SK-N-SH (cell line): ENCODE measurements around the gene CALCOCO1. TPM values are rescaled to one million over a fixed set of nuclear protein-coding genes. Genes with fewer than 3 reads are reported as not detected.

Experiments
- CTCF ChIA-PET: fragments of 300-600, 350-600 bp; formaldehyde crosslinking; extraction: SDS; loops from one replicate; lab custom pipeline; 2021; lab: Yijun Ruan, JAX
- POLR2A ChIA-PET: fragments of 350-600 bp; sonication (Branson Sonifier 250); formaldehyde crosslinking; extraction: SDS; loops from one replicate; lab custom pipeline; 2020; ENCODE audit warnings: antibody characterized with exemption, inconsistent platforms; lab: Yijun Ruan, JAX
- DNase-seq: peaks from one replicate; pipeline ENCODE4 v3.0.0; 2012
- H2AFZ ChIP-seq: fragments of 200-600 bp; sonication (generic); 2 replicates; pipeline ENCODE4 v1.8.1; 2016; ENCODE audit warnings: antibody characterized with exemption, mild to moderate bottlenecking, low read depth
- H3F3A ChIP-seq: fragments of 200-600 bp; sonication (generic); replicated peaks from 2 replicates; pipeline ENCODE3; 2016; ENCODE audit warnings: antibody characterized with exemption, mild to moderate bottlenecking; ENCODE audit not compliant: insufficient read depth
- H3K27ac ChIP-seq, 2 experiments: fragments of 200-500 bp in 1 of 2; fragments of 200-600 bp in 1 of 2; sonication (Bioruptor generic) in 1 of 2; sonication (generic), shearing (Covaris generic) in 1 of 2; 2 replicates each; pipeline versions ENCODE4 v1.5.1 to v1.6.1; 2014 to 2016; ENCODE audit warnings: low read depth in 2 of 2, inconsistent platforms in 1 of 2, low read length in 1 of 2, mild to moderate bottlenecking in 1 of 2, mixed read lengths in 1 of 2
- H3K27me3 ChIP-seq: fragments of 200-600 bp; sonication (generic), shearing (Covaris generic); 2 replicates; pipeline ENCODE4 v1.6.1; 2016; ENCODE audit warnings: mixed run types; ENCODE audit not compliant: insufficient read depth
- H3K36me3 ChIP-seq, 2 experiments: fragments of 200-500 bp in 1 of 2; fragments of 200-600 bp in 1 of 2; sonication (Bioruptor generic) in 1 of 2; sonication (generic) in 1 of 2; replicated peaks in 1 of 2; 2 replicates each; pipeline versions ENCODE3 to v1.5.1; 2014 to 2016; ENCODE audit warnings: low read length in 1 of 2, mild to moderate bottlenecking in 1 of 2; ENCODE audit not compliant: insufficient read depth in 2 of 2, control insufficient read depth in 1 of 2
- H3K4me1 ChIP-seq, 2 experiments: fragments of 200-500 bp in 1 of 2; fragments of 200-600 bp in 1 of 2; sonication (Bioruptor generic) in 1 of 2; sonication (generic), shearing (Covaris generic) in 1 of 2; 2 replicates each; pipeline versions ENCODE4 v1.5.1 to v1.6.1; 2014 to 2016; ENCODE audit warnings: low read depth in 1 of 2, low read length in 1 of 2, mixed run types in 1 of 2; ENCODE audit not compliant: insufficient read depth in 2 of 2, control insufficient read depth in 1 of 2
- H3K4me2 ChIP-seq: fragments of 200-600 bp; sonication (generic), shearing (Covaris generic); 2 replicates; pipeline ENCODE4 v1.6.1; 2017; ENCODE audit warnings: mixed run types
- H3K4me3 ChIP-seq, 2 experiments: fragments of 200-500 bp in 1 of 2; fragments of 200-600 bp in 1 of 2; sonication (Bioruptor generic) in 1 of 2; sonication (generic), shearing (Covaris generic) in 1 of 2; 2 replicates each; pipeline versions ENCODE4 v1.5.1 to v1.8.1; 2014 to 2016; ENCODE audit warnings: low read depth in 2 of 2, inconsistent platforms in 1 of 2, low read length in 1 of 2, mild to moderate bottlenecking in 1 of 2, mixed read lengths in 1 of 2, moderate library complexity in 1 of 2
- H3K79me2 ChIP-seq: fragments of 200-600 bp; sonication (generic); 2 replicates; pipeline ENCODE4 v1.8.1; 2017; ENCODE audit warnings: mild to moderate bottlenecking; ENCODE audit not compliant: insufficient read depth
- H3K9ac ChIP-seq: fragments of 200-600 bp; sonication (generic); 2 replicates; pipeline ENCODE4 v1.6.1; 2017; ENCODE audit warnings: mixed run types
- H3K9me2 ChIP-seq: fragments of 200-600 bp; sonication (generic); 2 replicates; pipeline ENCODE4 v1.6.1; 2017; ENCODE audit warnings: mixed run types
- H3K9me3 ChIP-seq: fragments of 200-600 bp; sonication (generic); 2 replicates; pipeline ENCODE4 v1.6.1; 2017; ENCODE audit warnings: mixed run types, mild to moderate bottlenecking, moderate library complexity
- H4K20me1 ChIP-seq: fragments of 200-600 bp; sonication (generic); 2 replicates; pipeline ENCODE4 v1.6.1; 2017; ENCODE audit warnings: mild to moderate bottlenecking, mixed run types; ENCODE audit not compliant: insufficient read depth
- EP300 ChIP-seq, 2 experiments: IDR thresholded peaks; 2 replicates each; pipeline versions ENCODE4 v1.4.0 to v1.6.1; 2012; ENCODE audit warnings: borderline replicate concordance in 1 of 2, low read depth in 1 of 2, low read length in 1 of 2
- FOSL2 ChIP-seq: IDR thresholded peaks from 2 replicates; pipeline ENCODE4 v1.4.0; 2012; ENCODE audit warnings: low read depth, mild to moderate bottlenecking, moderate library complexity, borderline replicate concordance
- GABPA ChIP-seq: IDR thresholded peaks from 2 replicates; pipeline ENCODE4 v1.4.0; 2012; ENCODE audit warnings: low read depth, mild to moderate bottlenecking
- GATA2 ChIP-seq: sonication (generic); formaldehyde crosslinking; IDR thresholded peaks from 2 replicates; pipeline ENCODE4 v1.5.0; 2020; ENCODE audit warnings: mild to moderate bottlenecking, missing genetic modification reagents
- JUND ChIP-seq: IDR thresholded peaks from 2 replicates; pipeline ENCODE4 v1.4.0; 2012
- MXI1 ChIP-seq: IDR thresholded peaks from 2 replicates; pipeline ENCODE4 v1.6.1; 2012; ENCODE audit warnings: mild to moderate bottlenecking, low read depth, low read length, improper control_type of control experiment
- NFIC ChIP-seq: IDR thresholded peaks from 2 replicates; pipeline ENCODE4 v1.4.0; 2012; ENCODE audit warnings: borderline replicate concordance
- POLR2AphosphoS5 ChIP-seq: IDR thresholded peaks from 2 replicates; pipeline ENCODE4 v1.6.1; 2012; ENCODE audit warnings: low read depth, low read length
- RAD21 ChIP-seq: IDR thresholded peaks from 2 replicates; pipeline ENCODE4 v1.6.1; 2012; ENCODE audit warnings: mild to moderate bottlenecking, low read length
- RCOR1 ChIP-seq: fragments of 150-350 bp; IDR thresholded peaks from 2 replicates; pipeline ENCODE4 v1.6.1; 2017; ENCODE audit warnings: antibody characterized with exemption, low read length
- TAF1 ChIP-seq: IDR thresholded peaks from 2 replicates; pipeline ENCODE4 v1.6.1; 2012; ENCODE audit warnings: low read depth, mild to moderate bottlenecking, low read length, moderate library complexity, borderline replicate concordance
- TCF12 ChIP-seq: IDR thresholded peaks from 2 replicates; pipeline ENCODE4 v1.4.0; 2012
- YY1 ChIP-seq: IDR thresholded peaks from 2 replicates; pipeline ENCODE4 v1.4.0; 2012; ENCODE audit warnings: low read depth, mild to moderate bottlenecking
- WGBS: methylation state at CpG from one replicate; pipeline ENCODE4 v1.1.6; 2017; ENCODE audit warnings: low lambda C conversion rate; 5-methylcytosine and 5-hydroxymethylcytosine counted together
- polyA plus RNA-seq, 3 experiments: library from polyadenylated mRNA; depleted of rRNA; stranded (reverse); fragments of >200 nt; gene quantifications; 2 replicates each; pipeline ENCODE4 v1.2.3, GENCODE V29; 2012
- TF ChIP-seq, protein P1 (sequence below): IDR thresholded peaks from 2 replicates; pipeline ENCODE4 v1.4.0; 2012; ENCODE audit warnings: low read depth, borderline replicate concordance
- TF ChIP-seq, protein P2 (sequence below): fragments of 200-600 bp; sonication (generic); IDR thresholded peaks from 2 replicates; pipeline ENCODE4 v1.6.1; 2017; ENCODE audit warnings: antibody characterized with exemption, mild to moderate bottlenecking, moderate library complexity
- TF ChIP-seq, protein P3 (sequence below): IDR thresholded peaks from 2 replicates; pipeline ENCODE4; 2012

CALCOCO1 gene
- polyA plus RNA-seq, 1 of the 3 experiments (the other 2 are of a cell fraction) = 72.1 TPM

- no peaks in the 10 kb centered on the region for H3K9me2 ChIP-seq
- POLR2A ChIA-PET = no interaction called here
- peaks cover 15% of the 10 kb centered on the region for H3F3A ChIP-seq
- H3K4me1 ChIP-seq = no peaks in the 10 kb centered on the region; a peak in 1 of 4 replicates
- 72% methylated on average over 5 of the region's 5 CpGs for WGBS
- TF ChIP-seq TAF1 = no peak
- TF ChIP-seq JUND = no peak
- TF ChIP-seq EP300 (IDR thresholded peaks at IDR 0.05; ENCODE audit: borderline replicate concordance in 1 of 2, low read depth in 1 of 2, low read length in 1 of 2) = no peak
- TF ChIP-seq RAD21 = no peak
- no peak for TF ChIP-seq FOSL2
- no peak for TF ChIP-seq YY1
- no peak for TF ChIP-seq POLR2AphosphoS5
- TF ChIP-seq RCOR1 = no peak
- H3K27ac ChIP-seq = no peak overlapping the region; a peak in 1 of 4 replicates
- no peaks in the 10 kb centered on the region for H3K79me2 ChIP-seq
- no peak overlapping the region for H3K4me3 ChIP-seq
- peak overlapping the region; percentile 13; the same call in 1 of the 2 replicates for H3K4me2 ChIP-seq
- no peaks in the 10 kb centered on the region for H3K36me3 ChIP-seq
- DNase-seq = no peak
- no peaks in the 10 kb centered on the region for H4K20me1 ChIP-seq
- H3K9ac ChIP-seq = no peak overlapping the region
- H3K9me3 ChIP-seq = no peaks in the 10 kb centered on the region
- CTCF ChIA-PET = interaction anchor here (0.8 to 19.3 kb wide), 6 partner anchors 9 to 58 kb away, joined by 3 to 356 read pairs (median 5); partner anchors contain the start of gene ATP5MC2
- H3K27me3 ChIP-seq = peaks cover 42% of the 10 kb centered on the region
- no peak overlapping the region for H2AFZ ChIP-seq
Observed at GRCh38 chr12:53733807-53734200, 6.6 kb upstream of the CALCOCO1 start.

GRCh38 chr12:53733051-53733806 is 6.0 kb upstream of the CALCOCO1 start:
- no peak for DNase-seq
- H3K27me3 ChIP-seq = peaks cover 36% of the 10 kb centered on the region
- H3K36me3 ChIP-seq = no peaks in the 10 kb centered on the region
- H3K79me2 ChIP-seq = no peaks in the 10 kb centered on the region
- no peaks in the 10 kb centered on the region for H3K9me3 ChIP-seq
- ChIA-PET CTCF (interaction anchor here (1.6 to 19.3 kb wide), 5 partner anchors 10 to 58 kb away, joined by 4 to 356 read pairs (median 6); partner anchors contain the start of gene ATP5MC2), POLR2A (no interaction called here)
- no peaks in the 10 kb centered on the region for H4K20me1 ChIP-seq
- no peak overlapping the region for H3K4me2 ChIP-seq
- H3K9ac ChIP-seq = no peak overlapping the region
- TF ChIP-seq YY1 = no peak
- TF ChIP-seq, protein P1, sequence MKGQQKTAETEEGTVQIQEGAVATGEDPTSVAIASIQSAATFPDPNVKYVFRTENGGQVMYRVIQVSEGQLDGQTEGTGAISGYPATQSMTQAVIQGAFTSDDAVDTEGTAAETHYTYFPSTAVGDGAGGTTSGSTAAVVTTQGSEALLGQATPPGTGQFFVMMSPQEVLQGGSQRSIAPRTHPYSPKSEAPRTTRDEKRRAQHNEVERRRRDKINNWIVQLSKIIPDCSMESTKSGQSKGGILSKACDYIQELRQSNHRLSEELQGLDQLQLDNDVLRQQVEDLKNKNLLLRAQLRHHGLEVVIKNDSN = no peak
- TF ChIP-seq, protein P2, sequence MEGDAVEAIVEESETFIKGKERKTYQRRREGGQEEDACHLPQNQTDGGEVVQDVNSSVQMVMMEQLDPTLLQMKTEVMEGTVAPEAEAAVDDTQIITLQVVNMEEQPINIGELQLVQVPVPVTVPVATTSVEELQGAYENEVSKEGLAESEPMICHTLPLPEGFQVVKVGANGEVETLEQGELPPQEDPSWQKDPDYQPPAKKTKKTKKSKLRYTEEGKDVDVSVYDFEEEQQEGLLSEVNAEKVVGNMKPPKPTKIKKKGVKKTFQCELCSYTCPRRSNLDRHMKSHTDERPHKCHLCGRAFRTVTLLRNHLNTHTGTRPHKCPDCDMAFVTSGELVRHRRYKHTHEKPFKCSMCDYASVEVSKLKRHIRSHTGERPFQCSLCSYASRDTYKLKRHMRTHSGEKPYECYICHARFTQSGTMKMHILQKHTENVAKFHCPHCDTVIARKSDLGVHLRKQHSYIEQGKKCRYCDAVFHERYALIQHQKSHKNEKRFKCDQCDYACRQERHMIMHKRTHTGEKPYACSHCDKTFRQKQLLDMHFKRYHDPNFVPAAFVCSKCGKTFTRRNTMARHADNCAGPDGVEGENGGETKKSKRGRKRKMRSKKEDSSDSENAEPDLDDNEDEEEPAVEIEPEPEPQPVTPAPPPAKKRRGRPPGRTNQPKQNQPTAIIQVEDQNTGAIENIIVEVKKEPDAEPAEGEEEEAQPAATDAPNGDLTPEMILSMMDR = no peak
- TF ChIP-seq FOSL2 = 0 out of 2 replicates have a peak, but pooled peaks have one; percentile 36
- no peak for TF ChIP-seq GABPA
- TF ChIP-seq, protein P3, sequence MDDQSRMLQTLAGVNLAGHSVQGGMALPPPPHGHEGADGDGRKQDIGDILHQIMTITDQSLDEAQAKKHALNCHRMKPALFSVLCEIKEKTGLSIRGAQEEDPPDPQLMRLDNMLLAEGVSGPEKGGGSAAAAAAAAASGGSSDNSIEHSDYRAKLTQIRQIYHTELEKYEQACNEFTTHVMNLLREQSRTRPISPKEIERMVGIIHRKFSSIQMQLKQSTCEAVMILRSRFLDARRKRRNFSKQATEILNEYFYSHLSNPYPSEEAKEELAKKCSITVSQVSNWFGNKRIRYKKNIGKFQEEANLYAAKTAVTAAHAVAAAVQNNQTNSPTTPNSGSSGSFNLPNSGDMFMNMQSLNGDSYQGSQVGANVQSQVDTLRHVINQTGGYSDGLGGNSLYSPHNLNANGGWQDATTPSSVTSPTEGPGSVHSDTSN = peak; percentile 65
- TF ChIP-seq NFIC = peak; percentile 82
- no peak for TF ChIP-seq GATA2 (CRISPR knock-in tag)
- peak; percentile 66 for TF ChIP-seq TCF12
- TF ChIP-seq MXI1 = no peak
- TF ChIP-seq JUND = peak; percentile 55
- TF ChIP-seq RCOR1 = no peak
- TF ChIP-seq EP300 (IDR thresholded peaks at IDR 0.05; ENCODE audit: borderline replicate concordance in 1 of 2, low read depth in 1 of 2, low read length in 1 of 2) = peak in 1 of 2 experiments; percentile 21; a peak in 1 of 4 replicates
- H3K9me2 ChIP-seq = no peaks in the 10 kb centered on the region
- peaks cover 15% of the 10 kb centered on the region for H3F3A ChIP-seq
- 56% methylated on average over 2 of the region's 2 CpGs for WGBS
- peak overlapping the region in 1 of 2 experiments; percentile 14; a peak in 2 of 4 replicates for H3K27ac ChIP-seq
- no peaks in the 10 kb centered on the region; a peak in 1 of 4 replicates for H3K4me1 ChIP-seq
- no peak overlapping the region for H3K4me3 ChIP-seq
- no peak overlapping the region for H2AFZ ChIP-seq
